CD4-positive, alpha-beta T cell treated with Interleukin-6 for 4 hours (primary cell): Measurements from ENCODE around the gene ABCA3.

Experiments
- DNase-seq: peaks from one replicate; pipeline ENCODE4 v3.0.0-alpha.2; 2020; ENCODE audit warnings: mixed read lengths

The ABCA3 gene

GRCh38 chr16:2350500-2350899 is 10.0 kb upstream of the ABCA3 start:
- no peak for DNase-seq

DNA sequence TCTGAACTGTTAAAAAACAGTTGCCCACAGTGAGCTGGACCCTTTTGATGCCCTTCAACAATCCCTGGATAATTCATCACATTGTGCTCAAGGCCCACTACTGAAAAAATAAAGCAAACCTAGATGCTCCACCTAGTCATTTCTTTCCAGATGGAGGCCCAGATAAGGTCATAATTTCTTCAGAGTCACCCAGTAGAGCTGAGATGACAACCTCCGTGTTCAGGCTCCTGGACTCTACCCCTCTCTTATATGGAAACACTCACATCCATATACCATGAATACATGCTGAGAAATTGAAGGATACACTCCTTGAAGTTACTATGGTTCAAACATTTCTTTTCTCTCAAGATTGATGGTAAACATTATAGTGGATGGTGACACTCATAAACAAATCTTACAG is 2.7 kb upstream of the ABCA3 start:
- DNase-seq, result no peak

GRCh38 chr16:2341456-2342447 is 1.2 kb upstream of the ABCA3 start:
- DNase-seq, result no peak

DNA sequence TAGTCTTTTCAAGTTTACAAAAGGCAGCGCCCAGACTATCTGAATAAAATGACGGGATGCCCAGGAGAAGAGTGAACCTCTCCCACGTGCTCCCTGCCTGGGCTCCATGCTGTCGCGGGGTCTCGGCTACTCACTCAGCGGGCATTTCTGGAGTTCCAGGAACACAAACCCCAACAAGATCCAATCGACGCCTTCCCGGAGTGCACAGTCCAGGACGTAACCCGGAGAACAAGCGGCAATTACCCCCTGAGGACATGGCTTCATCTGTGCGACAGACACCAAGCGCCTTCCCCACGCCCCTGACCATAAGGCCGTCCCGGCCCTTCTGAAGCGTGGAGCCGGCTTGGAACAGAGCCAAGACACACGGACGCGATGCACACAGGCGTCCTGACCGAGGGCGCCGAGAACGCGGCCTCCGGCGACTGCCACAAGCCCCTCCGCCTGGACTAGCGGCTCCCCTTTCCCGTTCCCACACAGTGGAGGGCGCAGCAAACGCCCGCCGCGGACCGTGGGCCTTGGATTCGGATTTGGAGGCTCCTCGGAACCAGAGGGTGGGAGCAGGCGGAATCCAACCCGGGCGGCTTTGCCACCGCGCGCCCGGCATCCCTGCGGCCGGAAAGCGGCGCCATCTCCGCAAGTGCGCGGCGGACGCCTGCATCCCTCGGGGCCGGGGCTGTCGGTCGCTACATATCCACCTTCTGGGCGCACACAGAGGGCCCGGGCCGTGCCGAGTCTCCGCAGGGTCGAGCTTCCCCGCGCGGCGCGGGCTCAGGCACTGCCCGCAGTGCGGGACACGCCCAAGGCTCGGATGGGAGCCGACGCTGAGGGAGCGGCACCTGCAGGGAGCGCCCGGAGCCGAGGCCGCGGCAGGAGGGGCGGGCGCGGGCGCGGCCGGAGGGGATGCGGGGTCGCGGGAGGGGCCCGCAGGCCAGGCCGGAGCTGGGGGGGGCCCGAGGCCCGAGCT is 725 bp downstream of the ABCA3 start:
- peak; percentile 52 for DNase-seq

- DNase-seq, result no peak
These were observed 2.9 kb downstream of the ABCA3 start for GRCh38 chr16:2337431-2338296.

- no peak for DNase-seq
These were observed 5.1 kb downstream of the ABCA3 start for GRCh38 chr16:2335286-2335895.

DNA sequence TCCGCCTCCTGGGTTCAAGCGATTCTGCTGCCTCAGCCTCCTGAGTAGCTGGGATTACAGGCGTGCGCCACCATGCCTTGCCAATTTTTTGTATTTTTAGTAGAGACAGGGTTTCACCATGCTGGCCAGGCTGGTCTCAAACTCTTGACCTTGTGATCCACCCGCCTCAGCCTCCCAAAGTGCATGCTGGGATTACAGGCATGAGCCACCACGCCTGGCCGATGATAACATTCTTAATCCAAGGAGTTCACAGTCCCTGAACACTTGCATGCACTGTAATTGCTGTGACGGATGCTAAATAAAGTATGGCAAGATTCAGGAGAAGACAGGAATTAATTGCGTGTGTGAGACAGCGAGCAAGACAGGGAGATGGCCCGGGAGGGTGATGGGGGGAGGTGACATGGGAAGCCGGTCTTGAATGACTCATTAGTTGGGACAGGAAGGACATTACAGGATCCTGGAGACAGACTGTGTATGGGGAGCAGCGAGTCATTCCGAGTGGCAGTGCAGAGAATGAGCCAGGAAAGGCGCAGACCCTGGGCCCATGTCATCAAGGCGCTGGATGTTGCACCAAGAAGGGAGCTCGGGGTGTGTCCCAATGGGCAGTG is 6.7 kb downstream of the ABCA3 start:
- no peak for DNase-seq

- DNase-seq, result no peak
These were observed 7.3 kb downstream of the ABCA3 start for GRCh38 chr16:2333231-2333630.

- DNase-seq, result no peak
These were observed 8.6 kb downstream of the ABCA3 start for GRCh38 chr16:2331931-2332267.

GRCh38 chr16:2331199-2331930 is 9.2 kb downstream of the ABCA3 start:
- DNase-seq, result no peak

DNA sequence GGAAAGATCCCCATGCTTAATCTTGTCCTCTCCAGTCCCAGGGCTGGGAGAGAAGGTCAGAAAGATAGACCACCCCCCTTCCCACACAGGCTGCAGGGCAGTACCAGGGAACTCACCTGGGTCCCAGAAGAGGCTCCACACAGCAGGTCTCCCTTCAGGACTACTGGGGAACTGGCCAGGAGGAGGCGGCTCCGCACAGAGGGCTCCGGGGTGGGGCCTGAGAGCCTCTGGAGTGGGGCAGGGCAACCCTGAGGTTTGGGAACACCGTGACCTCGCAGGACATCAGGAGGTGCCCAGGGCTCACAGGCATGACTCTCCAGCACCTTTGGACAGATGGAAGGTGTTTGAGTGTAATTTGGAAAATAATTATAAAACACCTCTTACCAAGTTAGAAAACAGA is 11.0 kb downstream of the ABCA3 start:
- no peak for DNase-seq

DNA sequence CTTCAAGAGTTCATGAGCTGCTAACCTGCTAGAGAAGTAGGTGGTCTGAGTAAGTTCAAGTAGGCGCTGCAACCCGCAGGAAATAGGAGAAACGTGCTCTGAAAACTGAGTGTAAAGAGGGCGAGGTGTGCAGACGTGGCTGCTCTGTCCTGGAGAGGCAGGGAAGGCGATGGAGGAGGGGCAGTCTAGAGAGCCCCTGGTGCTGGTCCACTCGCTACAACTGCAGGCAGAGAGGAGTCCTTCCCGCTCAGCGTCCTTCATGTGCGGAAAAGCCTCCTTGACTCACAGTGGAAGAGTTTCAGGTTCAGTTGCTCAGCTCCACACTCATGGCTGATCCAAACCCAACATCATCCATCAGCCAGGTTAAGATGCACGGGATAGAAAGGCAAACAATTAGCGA is 12.1 kb downstream of the ABCA3 start:
- DNase-seq, result no peak

DNA sequence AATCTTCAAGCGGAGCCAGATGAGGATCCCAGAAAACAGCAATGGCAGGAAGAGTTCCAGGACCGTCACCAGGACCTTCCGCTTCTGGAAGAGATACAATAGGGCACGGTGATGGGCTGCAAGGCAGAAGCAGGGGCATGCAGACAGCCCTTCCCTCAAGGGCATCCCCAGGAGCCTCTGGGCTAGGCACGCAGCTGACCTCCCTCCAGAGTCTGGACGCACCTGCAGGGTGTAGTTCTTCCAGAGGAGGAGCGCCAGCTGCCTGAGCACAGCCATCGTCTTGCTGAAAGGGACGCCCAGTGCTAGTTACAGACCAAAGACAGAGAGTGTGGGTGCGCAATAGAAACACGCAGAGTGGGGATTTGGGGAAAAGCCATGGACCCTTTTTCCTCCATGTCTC is 14.3 kb downstream of the ABCA3 start:
- no peak for DNase-seq

DNA sequence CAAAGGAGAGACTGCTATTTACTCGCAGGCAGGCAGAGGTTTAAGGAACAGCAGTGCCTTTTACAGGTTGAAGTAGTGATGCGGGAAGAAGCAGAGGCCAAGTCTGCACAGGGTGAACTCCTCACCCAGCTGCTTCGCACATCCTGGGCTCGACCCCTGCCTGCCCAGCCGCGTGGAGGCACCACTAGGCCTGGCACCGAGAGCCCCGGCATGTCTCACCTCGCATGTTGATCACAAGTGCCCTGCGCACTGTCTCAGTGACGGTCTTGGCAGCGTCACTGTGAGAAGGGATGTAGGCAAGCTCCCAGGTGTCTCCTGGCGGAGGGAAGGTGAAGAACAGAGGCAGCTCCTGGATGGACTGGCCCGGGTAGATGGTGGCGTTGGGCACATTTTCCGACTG is 14.7 kb downstream of the ABCA3 start:
- no peak for DNase-seq

GRCh38 chr16:2325181-2325580 is 15.3 kb downstream of the ABCA3 start:
- no peak for DNase-seq

DNA sequence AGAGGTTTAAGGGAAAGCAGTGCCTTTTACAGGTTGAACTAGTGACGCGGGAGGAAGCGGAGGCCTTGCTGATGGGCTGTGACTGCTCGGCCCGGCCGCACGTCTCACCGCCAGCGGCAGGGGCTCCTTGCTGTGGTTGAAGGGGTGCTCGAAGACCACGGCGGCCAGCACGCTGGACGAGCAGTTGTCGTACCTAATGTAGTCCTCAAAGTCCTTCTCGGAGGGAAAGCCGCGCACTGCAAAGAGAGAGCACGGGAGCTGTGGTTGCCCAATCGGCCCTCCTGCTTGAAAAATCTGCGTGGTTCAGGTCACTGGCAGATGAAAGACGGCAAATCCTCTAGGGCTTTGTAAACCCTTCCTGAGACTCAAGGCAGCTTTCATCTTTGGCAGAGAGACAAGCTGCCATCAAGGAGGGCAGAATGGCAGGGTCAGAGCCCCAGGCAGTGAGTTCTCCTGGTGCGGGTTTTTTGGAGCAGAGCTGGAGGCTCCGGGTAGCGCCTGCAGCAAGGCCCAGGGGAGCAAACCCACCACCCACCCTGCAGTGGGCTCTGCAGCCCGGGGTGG is 16.1 kb downstream of the ABCA3 start:
- no peak for DNase-seq

- DNase-seq, result no peak
These were observed 16.8 kb downstream of the ABCA3 start for GRCh38 chr16:2323701-2324100.

- DNase-seq, result no peak
These were observed 20.9 kb downstream of the ABCA3 start for GRCh38 chr16:2319606-2320005.

GRCh38 chr16:2317231-2318020 is 23.1 kb downstream of the ABCA3 start:
- DNase-seq, result no peak
